ENCODE data around the gene SMARCD3. TPM values are rescaled to one million over a fixed set of nuclear protein-coding genes. Genes with fewer than 3 reads are reported as not detected.

SMARCD3 gene
- total RNA-seq, 2 experiments from 2014 or later = 1.5 to 1.9 TPM

DNA sequence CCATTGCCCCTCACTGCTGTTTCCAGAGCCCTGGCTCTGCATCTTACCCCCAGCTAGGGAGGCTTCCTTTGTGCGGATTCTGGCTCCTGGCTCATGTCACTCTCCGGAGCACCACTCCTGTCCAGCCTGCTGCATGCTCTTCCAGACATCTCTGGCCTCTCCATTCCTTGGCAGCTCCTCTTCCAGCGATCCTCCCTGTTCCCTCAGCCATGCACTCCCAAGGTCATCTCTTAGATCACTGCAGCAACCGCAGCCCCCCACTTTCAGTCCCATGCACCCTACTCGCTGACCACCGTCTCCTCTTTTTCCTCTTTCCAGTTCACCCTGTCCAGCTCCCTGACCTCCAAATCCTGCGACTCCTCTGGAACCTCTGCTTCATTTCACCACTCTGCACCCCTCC is 6.9 kb upstream of the SMARCD3 start:
- intact Hi-C loops (cut with micrococcal nuclease; ENCODE audit: unreplicated experiment) = no loop called here
- Histone ChIP-seq H4K20me1 (ENCODE audit: insufficient read depth, low read length) (no peaks in the 10 kb centered on the region), H3K9me2 (ENCODE audit: insufficient read depth, low read length) (no peaks in the 10 kb centered on the region)

GRCh38 chr7:151254851-151255250 is 6.4 kb upstream of the SMARCD3 start:
- intact Hi-C loops (cut with micrococcal nuclease; ENCODE audit: unreplicated experiment) = no loop called here
- no peaks in the 10 kb centered on the region for H3K36me3 ChIP-seq (ENCODE audit: insufficient read depth, low read length)

More for the DNA sequence above, 6.9 kb upstream of the SMARCD3 start:
- Histone ChIP-seq H3K4me3 (ENCODE audit: low read depth, low read length, poor library complexity, severe bottlenecking) (no peak overlapping the region), H3K36me3 (ENCODE audit: insufficient read depth, low read length) (no peaks in the 10 kb centered on the region), H3K27ac (ENCODE audit: low read depth, low read length, poor library complexity, severe bottlenecking) (no peak overlapping the region), H3K9me3 (ENCODE audit: low read length) (no peaks in the 10 kb centered on the region), H3K79me2 (ENCODE audit: insufficient read depth, low read depth, low read length) (no peaks in the 10 kb centered on the region), H3K4me1 (ENCODE audit: insufficient read depth, low read length, poor library complexity, severe bottlenecking) (peaks cover 14% of the 10 kb centered on the region), H2AFZ (ENCODE audit: low read length) (no peak overlapping the region), H3K4me2 (ENCODE audit: low read length) (no peak overlapping the region)
- no peak for TF ChIP-seq EZH2phosphoT487 (IDR thresholded peaks at IDR 0.05; ENCODE audit: borderline replicate concordance, low read depth, low read length)
- TF ChIP-seq, protein P1, sequence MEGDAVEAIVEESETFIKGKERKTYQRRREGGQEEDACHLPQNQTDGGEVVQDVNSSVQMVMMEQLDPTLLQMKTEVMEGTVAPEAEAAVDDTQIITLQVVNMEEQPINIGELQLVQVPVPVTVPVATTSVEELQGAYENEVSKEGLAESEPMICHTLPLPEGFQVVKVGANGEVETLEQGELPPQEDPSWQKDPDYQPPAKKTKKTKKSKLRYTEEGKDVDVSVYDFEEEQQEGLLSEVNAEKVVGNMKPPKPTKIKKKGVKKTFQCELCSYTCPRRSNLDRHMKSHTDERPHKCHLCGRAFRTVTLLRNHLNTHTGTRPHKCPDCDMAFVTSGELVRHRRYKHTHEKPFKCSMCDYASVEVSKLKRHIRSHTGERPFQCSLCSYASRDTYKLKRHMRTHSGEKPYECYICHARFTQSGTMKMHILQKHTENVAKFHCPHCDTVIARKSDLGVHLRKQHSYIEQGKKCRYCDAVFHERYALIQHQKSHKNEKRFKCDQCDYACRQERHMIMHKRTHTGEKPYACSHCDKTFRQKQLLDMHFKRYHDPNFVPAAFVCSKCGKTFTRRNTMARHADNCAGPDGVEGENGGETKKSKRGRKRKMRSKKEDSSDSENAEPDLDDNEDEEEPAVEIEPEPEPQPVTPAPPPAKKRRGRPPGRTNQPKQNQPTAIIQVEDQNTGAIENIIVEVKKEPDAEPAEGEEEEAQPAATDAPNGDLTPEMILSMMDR (conservative IDR thresholded peaks at IDR 0.05; ENCODE audit: low read length) = no peak
- ChIA-PET CTCF (ENCODE audit: unreplicated experiment) (no interaction called here), POLR2A (interaction anchor here (0.9 kb wide), 1 partner anchor 229 kb away, joined by 4 read pairs; no protein-coding TSS in a partner anchor)
- BruUV-seq (replicated peaks) = no TSS peak
- DNase-seq (ENCODE audit: low spot score) = no peak

GRCh38 chr7:151254316-151254715 is 5.8 kb upstream of the SMARCD3 start:
- ChIA-PET CTCF (ENCODE audit: unreplicated experiment) (no interaction called here), POLR2A (no interaction called here)
- intact Hi-C loops (cut with micrococcal nuclease; ENCODE audit: unreplicated experiment) = no loop called here
- no peak for DNase-seq (ENCODE audit: low spot score)
- H4K20me1 ChIP-seq (ENCODE audit: insufficient read depth, low read length) = no peaks in the 10 kb centered on the region
- H3K36me3 ChIP-seq (ENCODE audit: insufficient read depth, low read length) = no peaks in the 10 kb centered on the region
- no peak overlapping the region for H2AFZ ChIP-seq (ENCODE audit: low read length)
- no peak for TF ChIP-seq EZH2phosphoT487 (IDR thresholded peaks at IDR 0.05; ENCODE audit: borderline replicate concordance, low read depth, low read length)
- TF ChIP-seq, protein P1 (conservative IDR thresholded peaks at IDR 0.05; ENCODE audit: low read length) = no peak
- no peak overlapping the region for H3K4me2 ChIP-seq (ENCODE audit: low read length)
- H3K4me3 ChIP-seq (ENCODE audit: low read depth, low read length, poor library complexity, severe bottlenecking) = no peak overlapping the region
- peaks cover 17% of the 10 kb centered on the region for H3K4me1 ChIP-seq (ENCODE audit: insufficient read depth, low read length, poor library complexity, severe bottlenecking)
- H3K27ac ChIP-seq (ENCODE audit: low read depth, low read length, poor library complexity, severe bottlenecking) = no peak overlapping the region
- H3K9me3 ChIP-seq (ENCODE audit: low read length) = no peaks in the 10 kb centered on the region
- H3K79me2 ChIP-seq (ENCODE audit: insufficient read depth, low read depth, low read length) = no peaks in the 10 kb centered on the region
- H3K9me2 ChIP-seq (ENCODE audit: insufficient read depth, low read length) = no peaks in the 10 kb centered on the region
- BruUV-seq (replicated peaks) = no TSS peak

More at GRCh38 chr7:151254851-151255250, 6.4 kb upstream of the SMARCD3 start:
- Histone ChIP-seq H3K4me2 (ENCODE audit: low read length) (no peak overlapping the region), H3K4me1 (ENCODE audit: insufficient read depth, low read length, poor library complexity, severe bottlenecking) (peaks cover 14% of the 10 kb centered on the region), H4K20me1 (ENCODE audit: insufficient read depth, low read length) (no peaks in the 10 kb centered on the region), H3K79me2 (ENCODE audit: insufficient read depth, low read depth, low read length) (no peaks in the 10 kb centered on the region), H3K9me2 (ENCODE audit: insufficient read depth, low read length) (no peaks in the 10 kb centered on the region), H3K9me3 (ENCODE audit: low read length) (no peaks in the 10 kb centered on the region), H3K4me3 (ENCODE audit: low read depth, low read length, poor library complexity, severe bottlenecking) (no peak overlapping the region), H3K27ac (ENCODE audit: low read depth, low read length, poor library complexity, severe bottlenecking) (no peak overlapping the region), H2AFZ (ENCODE audit: low read length) (no peak overlapping the region)
- ChIA-PET CTCF (ENCODE audit: unreplicated experiment) (no interaction called here), POLR2A (no interaction called here)
- no TSS peak for BruUV-seq (replicated peaks)
- TF ChIP-seq, protein P1 (conservative IDR thresholded peaks at IDR 0.05; ENCODE audit: low read length) = no peak
- TF ChIP-seq EZH2phosphoT487 (IDR thresholded peaks at IDR 0.05; ENCODE audit: borderline replicate concordance, low read depth, low read length) = no peak
- DNase-seq (ENCODE audit: low spot score) = no peak
